H1 (cell line): Measurements from ENCODE around the gene CSTF2. TPM values are rescaled to one million over a fixed set of nuclear protein-coding genes. Genes with fewer than 3 reads are reported as not detected.

Source experiments
- CTCF ChIA-PET: fragments of 300-600 bp; sonication (Branson Sonifier 250); formaldehyde crosslinking; loops from one replicate; lab custom pipeline; 2021; ENCODE audit not compliant: partially characterized antibody; lab: Charles Lee
- POLR2A ChIA-PET: fragments of 300-600 bp; sonication (Branson Sonifier 250); formaldehyde crosslinking; loops from one replicate; lab custom pipeline; 2021; ENCODE audit warnings: inconsistent platforms; ENCODE audit not compliant: partially characterized antibody; lab: Charles Lee
- DNase-seq, 2 experiments: peaks; one replicate each; pipeline versions ENCODE4 v3.0.0 to v3.0.0-alpha.2; 2010 to 2022; ENCODE audit warnings: low spot score in 2 of 2, low read depth in 1 of 2, mixed read lengths in 1 of 2
- FAIRE-seq: peaks from 2 replicates; lab custom pipeline; 2011; peaks lifted over from hg19 to GRCh38; lab: Jason Lieb, UNC
- H2AFZ ChIP-seq: 2 replicates; pipeline ENCODE4 v1.8.1; 2012; ENCODE audit warnings: low read length, inconsistent platforms
- H2AK5ac ChIP-seq: 2 replicates; pipeline ENCODE4 v1.6.1; 2013; ENCODE audit warnings: low read depth, low read length
- H2BK120ac ChIP-seq: replicated peaks from 2 replicates; pipeline ENCODE3; 2013; ENCODE audit warnings: low read depth, low read length, inconsistent platforms
- H2BK12ac ChIP-seq: 2 replicates; pipeline ENCODE4 v1.6.1; 2013; ENCODE audit warnings: low read depth, low read length
- H2BK15ac ChIP-seq: 2 replicates; pipeline ENCODE4 v1.6.1; 2013; ENCODE audit warnings: low read length
- H2BK20ac ChIP-seq: 2 replicates; pipeline ENCODE4 v1.6.1; 2013; ENCODE audit warnings: low read length
- H2BK5ac ChIP-seq: 2 replicates; pipeline ENCODE4 v1.6.1; 2013; ENCODE audit warnings: low read depth, low read length
- H3K14ac ChIP-seq: 2 replicates; pipeline ENCODE4 v1.6.1; 2013; ENCODE audit warnings: inconsistent platforms; ENCODE audit not compliant: insufficient read length
- H3K18ac ChIP-seq: 2 replicates; pipeline ENCODE4 v1.6.1; 2013; ENCODE audit warnings: low read length; ENCODE audit errors: extremely low read depth
- H3K23ac ChIP-seq: 2 replicates; pipeline ENCODE4 v1.6.1; 2013; ENCODE audit warnings: inconsistent platforms; ENCODE audit not compliant: insufficient read length
- H3K23me2 ChIP-seq: 2 replicates; pipeline ENCODE4 v1.6.1; 2013; ENCODE audit warnings: low read depth, low read length
- H3K27ac ChIP-seq: 2 replicates; pipeline ENCODE4 v1.6.1; 2011; ENCODE audit warnings: low read depth, low read length, inconsistent platforms
- H3K27me3 ChIP-seq, 4 experiments: replicated peaks in 1 of 4; 1 replicate in 1 of 4; 2 replicates in 3 of 4; pipeline versions ENCODE4 v1.6.1 to v1.8.1; 2011 to 2013; ENCODE audit warnings: low read length in 3 of 4, mild to moderate bottlenecking in 3 of 4, inconsistent platforms in 2 of 4, mixed read lengths in 2 of 4, moderate library complexity in 1 of 4; ENCODE audit not compliant: control insufficient read depth in 3 of 4, insufficient read depth in 3 of 4; ENCODE audit errors: extremely low read depth in 1 of 4
- H3K36me3 ChIP-seq, 4 experiments: 2 replicates each; pipeline versions ENCODE4 v1.6.1 to v1.8.1; 2011 to 2013; ENCODE audit warnings: mild to moderate bottlenecking in 4 of 4, low read length in 3 of 4, moderate library complexity in 2 of 4, control low read depth in 1 of 4, inconsistent platforms in 1 of 4; ENCODE audit not compliant: insufficient read depth in 4 of 4, control insufficient read depth in 2 of 4
- H3K4ac ChIP-seq: replicated peaks from 2 replicates; pipeline ENCODE3; 2013; ENCODE audit warnings: low read length, low read depth, mixed read lengths, inconsistent platforms; ENCODE audit not compliant: insufficient read length
- H3K4me1 ChIP-seq, 4 experiments: replicated peaks in 1 of 4; 1 replicate in 1 of 4; 2 replicates in 3 of 4; pipeline versions ENCODE4 v1.6.1 to v1.8.1; 2011 to 2013; ENCODE audit warnings: low read length in 3 of 4, inconsistent platforms in 2 of 4, mixed read lengths in 1 of 4; ENCODE audit not compliant: insufficient read depth in 4 of 4, control insufficient read depth in 3 of 4
- H3K4me2 ChIP-seq, 2 experiments: 2 replicates each; pipeline versions ENCODE4 v1.6.1 to v1.8.1; 2011 to 2013; ENCODE audit warnings: low read depth in 2 of 2, low read length in 2 of 2, control low read depth in 1 of 2, inconsistent platforms in 1 of 2, mild to moderate bottlenecking in 1 of 2; ENCODE audit not compliant: insufficient read depth in 1 of 2
- H3K4me3 ChIP-seq, 4 experiments: fragments of 200-600, 300-600 bp in 1 of 4; sonication (generic), shearing (Covaris generic), sonication (Bioruptor Twin) in 1 of 4; 2 replicates each; pipeline versions ENCODE4 v1.5.1 to v1.8.1; 2011 to 2016; ENCODE audit warnings: low read length in 4 of 4, low read depth in 3 of 4, control low read depth in 2 of 4, inconsistent platforms in 2 of 4, mild to moderate bottlenecking in 2 of 4, mixed read lengths in 1 of 4, moderate library complexity in 1 of 4; ENCODE audit not compliant: insufficient read depth in 2 of 4; ENCODE audit errors: extremely low read depth in 1 of 4
- H3K56ac ChIP-seq: replicated peaks from 2 replicates; pipeline ENCODE3; 2013; ENCODE audit warnings: low read depth, mild to moderate bottlenecking, mixed read lengths, low read length, inconsistent platforms; ENCODE audit not compliant: insufficient read length
- H3K79me1 ChIP-seq: 2 replicates; pipeline ENCODE4 v1.6.1; 2013; ENCODE audit warnings: low read depth, low read length, control low read depth
- H3K79me2 ChIP-seq, 2 experiments: 2 replicates each; pipeline versions ENCODE4 v1.6.1 to v1.8.1; 2012 to 2013; ENCODE audit warnings: low read length in 2 of 2, mild to moderate bottlenecking in 2 of 2, inconsistent platforms in 1 of 2; ENCODE audit not compliant: insufficient read depth in 2 of 2, control insufficient read depth in 1 of 2
- H3K9ac ChIP-seq, 4 experiments: replicated peaks in 1 of 4; 1 replicate in 1 of 4; 2 replicates in 3 of 4; pipeline versions ENCODE4 v1.6.1 to v1.8.1; 2011 to 2013; ENCODE audit warnings: low read depth in 3 of 4, low read length in 3 of 4, control low read depth in 2 of 4, mild to moderate bottlenecking in 2 of 4, moderate library complexity in 2 of 4, inconsistent platforms in 1 of 4; ENCODE audit errors: extremely low read depth in 1 of 4
- H3K9me3 ChIP-seq, 2 experiments: 2 replicates each; pipeline versions ENCODE4 v1.6.1 to v1.8.1; 2012 to 2013; ENCODE audit warnings: mild to moderate bottlenecking in 2 of 2, moderate library complexity in 2 of 2, control low read depth in 1 of 2, inconsistent platforms in 1 of 2, low read depth in 1 of 2, low read length in 1 of 2, mixed read lengths in 1 of 2; ENCODE audit not compliant: insufficient read depth in 2 of 2
- H4K20me1 ChIP-seq, 2 experiments: replicated peaks in 1 of 2; 2 replicates each; pipeline versions ENCODE3 to v1.8.1; 2011 to 2013; ENCODE audit warnings: inconsistent platforms in 2 of 2, low read length in 2 of 2, mild to moderate bottlenecking in 1 of 2; ENCODE audit not compliant: insufficient read depth in 2 of 2, control insufficient read depth in 1 of 2
- H4K5ac ChIP-seq: 2 replicates; pipeline ENCODE4 v1.6.1; 2013; ENCODE audit warnings: low read length, low read depth, mixed read lengths, inconsistent platforms; ENCODE audit not compliant: insufficient read length
- H4K8ac ChIP-seq: 2 replicates; pipeline ENCODE4 v1.8.0; 2013; ENCODE audit warnings: mild to moderate bottlenecking, moderate library complexity, low read length, inconsistent platforms; ENCODE audit not compliant: insufficient read depth; ENCODE audit errors: extremely low read depth
- H4K91ac ChIP-seq: replicated peaks from 2 replicates; pipeline ENCODE3; 2013; ENCODE audit warnings: low read length, mixed read lengths, inconsistent platforms; ENCODE audit not compliant: insufficient read length
- CBX5 ChIP-seq: fragments of 300-800, 300-1000 bp; sonication (generic); IDR thresholded peaks from 2 replicates; pipeline ENCODE4 v1.7.1; 2016; ENCODE audit warnings: antibody characterized with exemption, low read length, low read depth
- CBX8 ChIP-seq: fragments of 300-800, 300-1000 bp; sonication (generic); IDR thresholded peaks from 2 replicates; pipeline ENCODE4 v1.7.1; 2016; ENCODE audit warnings: low read depth, low read length, borderline replicate concordance
- EZH2 ChIP-seq: fragments of 200-600 bp; sonication (generic); IDR thresholded peaks from 2 replicates; pipeline ENCODE4 v1.7.1; 2012; ENCODE audit warnings: low read depth, mild to moderate bottlenecking, moderate library complexity, low read length, inconsistent platforms; ENCODE audit not compliant: severe bottlenecking
- MAFK ChIP-seq: IDR thresholded peaks from 2 replicates; pipeline ENCODE4 v1.6.1; 2012; ENCODE audit warnings: low read depth, mild to moderate bottlenecking, improper control_type of control experiment, low read length
- SIX5 ChIP-seq: IDR thresholded peaks from 2 replicates; pipeline ENCODE4 v1.6.1; 2011; ENCODE audit warnings: mild to moderate bottlenecking, low read depth, low read length
- TAF1 ChIP-seq: IDR thresholded peaks from 2 replicates; pipeline ENCODE4 v1.6.1; 2011; ENCODE audit warnings: mild to moderate bottlenecking, low read depth, low read length
- TAF7 ChIP-seq: optimal IDR thresholded peaks from 2 replicates; pipeline ENCODE3; 2011; ENCODE audit warnings: low read depth, mild to moderate bottlenecking, inconsistent platforms, low read length, moderate library complexity, borderline replicate concordance
- TEAD4 ChIP-seq: IDR thresholded peaks from 2 replicates; pipeline ENCODE4 v1.6.1; 2012; ENCODE audit warnings: low read depth, low read length, inconsistent platforms, mixed read lengths
- WGBS, 2 experiments: shearing (Covaris generic) in 1 of 2; methylation state at CpG; one replicate each; pipeline versions ENCODE4 v1.1.6 to v1.1.7; 2013 to 2015; ENCODE audit warnings: low lambda C conversion rate in 2 of 2, mixed read lengths in 2 of 2, inconsistent platforms in 1 of 2, low coverage in 1 of 2, missing lambda C conversion rate in 1 of 2; ENCODE audit not compliant: insufficient replicate concordance in 2 of 2, insufficient coverage in 1 of 2, insufficient read length in 1 of 2; ENCODE audit errors: extremely low coverage in 1 of 2, missing lambda C conversion rate in 1 of 2; 5-methylcytosine and 5-hydroxymethylcytosine counted together
- polyA plus RNA-seq, 7 experiments: library from polyadenylated mRNA; depleted of rRNA in 3 of 7; stranded (reverse) in 5 of 7; unstranded in 2 of 7; fragments of >200 nt in 5 of 7; fragments of 200-250 nt in 2 of 7; gene quantifications; 1 replicate in 5 of 7; 2 replicates in 1 of 7; 4 replicates in 1 of 7; pipeline versions ENCODE4 v1.2.1 to v1.2.3, GENCODE V29; 2011 to 2013; ENCODE audit warnings: missing spikeins in 2 of 7, mixed read lengths in 2 of 7
- total RNA-seq: library from RNA; stranded (reverse); fragmentation: NEBNext Ultra II Directional; extraction: Animal tissue kit (Norgen Biotek cat#: 25700); gene quantifications from 2 replicates; pipeline ENCODE4 v1.2.1, GENCODE V29; 2021

Gene CSTF2
- total and polyA plus RNA-seq, 2 of the 8 experiments (the other 6 are each of a cell fraction or from before 2014, with no cell fraction given): 20.7 to 30.9 TPM

DNA sequence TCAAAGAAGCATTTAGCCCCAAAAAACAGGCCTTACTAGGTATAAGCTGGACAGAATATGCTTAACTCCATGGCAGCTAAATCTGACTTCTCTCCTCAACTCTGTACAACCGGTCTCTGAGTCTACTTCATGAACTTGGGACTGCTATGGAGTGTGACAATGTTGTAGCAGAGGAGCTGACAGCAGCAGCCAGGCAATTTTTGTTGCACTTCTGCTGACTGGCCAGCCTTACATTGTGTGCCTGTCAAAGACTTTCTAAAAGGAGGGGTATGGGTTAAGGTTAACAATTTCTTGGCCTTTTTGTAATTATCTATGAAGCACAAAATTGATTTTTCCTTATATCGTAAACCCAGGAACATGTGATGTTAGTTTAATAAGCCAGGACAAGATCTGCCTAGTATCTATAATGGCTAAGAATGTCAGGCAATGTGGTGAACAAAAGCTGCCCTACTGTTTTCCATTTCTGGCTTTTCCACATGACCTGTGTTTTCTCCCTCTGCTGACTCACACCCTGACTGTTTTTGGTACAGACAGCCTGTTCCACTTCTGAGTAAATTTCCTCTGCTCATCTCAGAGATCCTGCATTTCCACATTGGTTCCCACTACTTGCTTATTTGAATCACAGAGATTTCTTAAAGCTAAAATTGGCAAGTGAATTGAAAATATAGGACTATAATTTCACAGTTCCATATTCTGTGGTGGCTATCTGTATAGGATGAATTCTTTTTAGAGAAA is 44.6 kb downstream of the CSTF2 start:
- Histone ChIP-seq H2BK15ac (no peak overlapping the region), H4K20me1 (no peaks in the 10 kb centered on the region), H2AFZ (no peak overlapping the region), H2BK20ac (no peak overlapping the region), H3K27ac (no peak overlapping the region), H3K4ac (no peak overlapping the region), H2BK12ac (no peak overlapping the region), H2AK5ac (no peak overlapping the region), H3K9me3 (no peaks in the 10 kb centered on the region), H3K27me3 (no peaks in the 10 kb centered on the region), H3K79me2 (no peaks in the 10 kb centered on the region), H3K79me1 (no peaks in the 10 kb centered on the region), H4K5ac (no peak overlapping the region), H3K23ac (no peak overlapping the region), H3K36me3 (no peaks in the 10 kb centered on the region), H3K9ac (no peak overlapping the region), H3K4me3 (no peak overlapping the region), H3K4me1 (no peaks in the 10 kb centered on the region), H4K8ac (no peak overlapping the region), H3K56ac (no peak overlapping the region), H3K14ac (no peak overlapping the region), H2BK5ac (no peak overlapping the region), H2BK120ac (no peak overlapping the region), H3K23me2 (no peaks in the 10 kb centered on the region), H3K18ac (no peak overlapping the region), H4K91ac (no peak overlapping the region), H3K4me2 (no peak overlapping the region)
- DNase-seq (no peak), FAIRE-seq (no peak)
- 67% methylated on average over 1 of the region's 2 CpGs; no CpG with 5 or more reads in 1 of the 2 experiments for WGBS, 2 experiments
- POLR2A ChIA-PET: interaction anchor here (0.9 kb wide), 1 partner anchor 14 kb away, joined by 3 read pairs; no protein-coding TSS in a partner anchor
- CTCF ChIA-PET: interaction anchor here (0.6 kb wide), 1 partner anchor 409 kb away, joined by 3 read pairs; no protein-coding TSS in a partner anchor
- TF ChIP-seq TAF1 (no peak), SIX5 (no peak), TAF7 (no peak), CBX5 (no peak), MAFK (no peak), TEAD4 (no peak), EZH2 (no peak), CBX8 (no peak)
